Mesendoderm (in vitro differentiated cells): ENCODE results near the gene MSH2.
A peak's percentile ranks its signal among the peaks of the same experiment; 100 is the strongest.
"Not testable (repeated sequence)": the region's sequence is repeated elsewhere in the genome, so short reads cannot be mapped to it uniquely, and the experiment has no call there.

ENCODE experiments used
- DNase-seq: peaks from one replicate; pipeline ENCODE4 v3.0.0; 2013
- H2AK5ac ChIP-seq: 2 replicates; pipeline ENCODE4 v1.6.1; 2013; ENCODE audit warnings: low read length, inconsistent platforms
- H2BK120ac ChIP-seq: 2 replicates; pipeline ENCODE4 v1.6.1; 2013; ENCODE audit warnings: low read depth, mild to moderate bottlenecking, low read length, moderate library complexity, mixed read lengths
- H2BK15ac ChIP-seq: replicated peaks from 2 replicates; pipeline ENCODE4 v1.6.1; 2013; ENCODE audit warnings: low read depth, mild to moderate bottlenecking, moderate library complexity
- H2BK5ac ChIP-seq: 2 replicates; pipeline ENCODE4 v1.6.1; 2013; ENCODE audit warnings: low read length, inconsistent platforms
- H3K18ac ChIP-seq: 2 replicates; pipeline ENCODE4 v1.6.1; 2013; ENCODE audit warnings: mild to moderate bottlenecking, low read length, mixed read lengths
- H3K23ac ChIP-seq: one replicate; pipeline ENCODE4 v1.6.1; 2013; ENCODE audit warnings: low read length
- H3K27ac ChIP-seq: 2 replicates; pipeline ENCODE4 v1.5.1; 2013; ENCODE audit warnings: low read depth, mild to moderate bottlenecking, inconsistent platforms, low read length, moderate library complexity
- H3K27me3 ChIP-seq: 2 replicates; pipeline ENCODE4 v1.6.1; 2013; ENCODE audit warnings: low read length, control low read depth, mild to moderate bottlenecking, inconsistent platforms; ENCODE audit not compliant: insufficient read depth, poor library complexity
- H3K36me3 ChIP-seq: 2 replicates; pipeline ENCODE4 v1.6.1; 2013; ENCODE audit warnings: low read length, inconsistent platforms; ENCODE audit not compliant: control insufficient read depth, insufficient read depth
- H3K4ac ChIP-seq: one replicate; pipeline ENCODE4 v1.6.1; 2013; ENCODE audit warnings: low read depth, mild to moderate bottlenecking, low read length, moderate library complexity
- H3K4me1 ChIP-seq: 2 replicates; pipeline ENCODE4 v1.6.1; 2013; ENCODE audit warnings: low read depth, low read length, inconsistent platforms; ENCODE audit not compliant: control insufficient read depth
- H3K4me2 ChIP-seq: 2 replicates; pipeline ENCODE4 v1.6.1; 2013; ENCODE audit warnings: low read length
- H3K4me3 ChIP-seq: 2 replicates; pipeline ENCODE4 v1.5.1; 2013; ENCODE audit warnings: mild to moderate bottlenecking, low read length
- H3K56ac ChIP-seq: one replicate; pipeline ENCODE4 v1.6.1; 2013; ENCODE audit warnings: low read length
- H3K79me1 ChIP-seq: 2 replicates; pipeline ENCODE4 v1.6.1; 2013; ENCODE audit warnings: low read length, inconsistent platforms
- H3K79me2 ChIP-seq: 2 replicates; pipeline ENCODE4 v1.6.1; 2013; ENCODE audit warnings: mild to moderate bottlenecking, low read length; ENCODE audit not compliant: control insufficient read depth, insufficient read depth
- H3K9ac ChIP-seq: 2 replicates; pipeline ENCODE4 v1.6.1; 2013; ENCODE audit warnings: low read length, inconsistent platforms
- H4K5ac ChIP-seq: one replicate; pipeline ENCODE4 v1.6.1; 2013; ENCODE audit warnings: low read length
- H4K8ac ChIP-seq: one replicate; pipeline ENCODE4 v1.6.1; 2013; ENCODE audit warnings: low read depth, mild to moderate bottlenecking, control low read depth, low read length, moderate library complexity
- WGBS: extraction: QIAGEN DNeasy Blood & Tissue Kit; methylation state at CpG from one replicate; pipeline ENCODE4 v1.1.7; 2013; ENCODE audit warnings: low lambda C conversion rate, missing lambda C conversion rate; ENCODE audit not compliant: insufficient coverage; ENCODE audit errors: extremely low coverage; 5-methylcytosine and 5-hydroxymethylcytosine counted together

The MSH2 gene

GRCh38 chr2:47403609-47404193 is 745 bp downstream of the MSH2 start:
- Histone ChIP-seq H3K27ac (peak overlapping the region; percentile 19), H3K79me1 (peaks cover 1% of the 10 kb centered on the region), H3K4me3 (peak overlapping the region; percentile 70), H3K4ac (peak overlapping the region; percentile 9), H3K36me3 (no peaks in the 10 kb centered on the region), H3K18ac (peak overlapping the region; percentile 25), H3K9ac (peak overlapping the region; percentile 94), H3K23ac (peak overlapping the region; percentile 6), H4K5ac (no peak overlapping the region), H2AK5ac (peak overlapping the region; percentile 10), H4K8ac (no peak overlapping the region), H3K79me2 (peaks cover 47% of the 10 kb centered on the region), H2BK120ac (no peak overlapping the region), H3K27me3 (no peaks in the 10 kb centered on the region), H3K56ac (peak overlapping the region; percentile 99), H3K4me1 (no peaks in the 10 kb centered on the region), H2BK5ac (peak overlapping the region; percentile 3), H3K4me2 (peak overlapping the region; percentile 74), H2BK15ac (no peak overlapping the region)
- no CpG with 5 or more reads among the region's 24 CpGs for WGBS
- DNase-seq: peak; percentile 59

GRCh38 chr2:47404356-47404755 is 1.4 kb downstream of the MSH2 start:
- peak overlapping the region; percentile 12 for H2BK120ac ChIP-seq
- H3K4me3 ChIP-seq: peak overlapping the region; percentile 70
- no peak overlapping the region for H4K8ac ChIP-seq
- no peak overlapping the region for H2BK5ac ChIP-seq
- H3K27me3 ChIP-seq: no peaks in the 10 kb centered on the region
- H4K5ac ChIP-seq: no peak overlapping the region
- no CpG with 5 or more reads among the region's 10 CpGs for WGBS
- H2AK5ac ChIP-seq: peak overlapping the region; percentile 29
- DNase-seq: peak; percentile 11
- H3K27ac ChIP-seq: no peak overlapping the region
- H3K79me1 ChIP-seq: peaks cover 1% of the 10 kb centered on the region
- H3K4ac ChIP-seq: no peak overlapping the region
- H3K36me3 ChIP-seq: no peaks in the 10 kb centered on the region
- no peak overlapping the region for H3K23ac ChIP-seq
- H3K4me1 ChIP-seq: no peaks in the 10 kb centered on the region
- no peak overlapping the region for H2BK15ac ChIP-seq
- H3K4me2 ChIP-seq: peak overlapping the region; percentile 74
- peak overlapping the region; percentile 94 for H3K9ac ChIP-seq
- no peak overlapping the region for H3K18ac ChIP-seq
- H3K56ac ChIP-seq: peak overlapping the region; percentile 77
- H3K79me2 ChIP-seq: peaks cover 47% of the 10 kb centered on the region

- Histone ChIP-seq H3K79me1 (peaks cover 1% of the 10 kb centered on the region), H3K4me2 (no peak overlapping the region), H3K23ac (no peak overlapping the region), H2BK5ac (no peak overlapping the region), H4K8ac (no peak overlapping the region), H2BK15ac (no peak overlapping the region), H3K4me1 (no peaks in the 10 kb centered on the region), H3K9ac (no peak overlapping the region), H3K18ac (no peak overlapping the region), H3K4me3 (no peak overlapping the region), H3K36me3 (peaks cover 2% of the 10 kb centered on the region), H3K79me2 (peaks cover 50% of the 10 kb centered on the region), H3K27ac (no peak overlapping the region), H4K5ac (no peak overlapping the region), H3K4ac (no peak overlapping the region), H3K27me3 (no peaks in the 10 kb centered on the region), H2AK5ac (no peak overlapping the region), H3K56ac (no peak overlapping the region), H2BK120ac (no peak overlapping the region)
- WGBS: no CpG with 5 or more reads among the region's 2 CpGs
- DNase-seq: peak; percentile 10
Measured at GRCh38 chr2:47405757-47406156, 2.8 kb downstream of the MSH2 start.

- H2BK15ac ChIP-seq, H4K5ac ChIP-seq, H3K4me3 ChIP-seq, H3K4me1 ChIP-seq, H3K4ac ChIP-seq, H3K9ac ChIP-seq, H2BK120ac ChIP-seq, H3K36me3 ChIP-seq, H3K79me1 ChIP-seq, H3K18ac ChIP-seq, H3K4me2 ChIP-seq, H4K8ac ChIP-seq, H3K23ac ChIP-seq, H2BK5ac ChIP-seq, H2AK5ac ChIP-seq, H3K27ac ChIP-seq, H3K27me3 ChIP-seq, H3K56ac ChIP-seq: not testable (repeated sequence)
- no CpG with 5 or more reads among the region's 3 CpGs for whole genome bisulfite sequencing
- peak; percentile 15 for DNase-seq
- H3K79me2 ChIP-seq: peaks cover 50% of the 10 kb centered on the region
Measured at GRCh38 chr2:47406649-47407330, 3.8 kb downstream of the MSH2 start.

- H2BK120ac ChIP-seq, H3K56ac ChIP-seq, H3K27ac ChIP-seq, H3K4me3 ChIP-seq, H4K8ac ChIP-seq, H3K4me2 ChIP-seq, H3K27me3 ChIP-seq, H4K5ac ChIP-seq, H2AK5ac ChIP-seq, H3K4ac ChIP-seq, H3K36me3 ChIP-seq, H3K23ac ChIP-seq, H3K4me1 ChIP-seq, DNase-seq, H2BK5ac ChIP-seq, H3K18ac ChIP-seq, H2BK15ac ChIP-seq, H3K79me1 ChIP-seq, H3K9ac ChIP-seq: not testable (repeated sequence)
- WGBS: no CpG with 5 or more reads among the region's 2 CpGs
- peaks cover 50% of the 10 kb centered on the region for H3K79me2 ChIP-seq
Measured at GRCh38 chr2:47407976-47408375, 5.0 kb downstream of the MSH2 start.
